WERI-Rb-1 (cell line): ENCODE results near the gene ARL4C.

Experiments
- DNase-seq: peaks from one replicate; pipeline ENCODE4 v3.0.0-alpha.2; 2020
- H3K27ac ChIP-seq: fragments of 250-450 bp; sonication (Bioruptor Pico); 2 replicates; pipeline ENCODE4 v1.5.1; 2020; ENCODE audit warnings: mild to moderate bottlenecking, moderate library complexity
- H3K27me3 ChIP-seq: fragments of 250-450 bp; sonication (Bioruptor Pico); 2 replicates; pipeline ENCODE4 v1.5.1; 2021; ENCODE audit warnings: mild to moderate bottlenecking, low read depth, moderate library complexity; ENCODE audit not compliant: insufficient read depth, severe bottlenecking
- H3K36me3 ChIP-seq: fragments of 250-450 bp; sonication (Bioruptor Pico); 2 replicates; pipeline ENCODE4 v1.5.1; 2020; ENCODE audit warnings: mild to moderate bottlenecking, moderate library complexity
- H3K4me3 ChIP-seq: 2 replicates; pipeline ENCODE4 v1.5.1; 2011; ENCODE audit warnings: low read depth, mild to moderate bottlenecking, control low read depth, low read length
- H3K9me3 ChIP-seq: fragments of 250-450 bp; sonication (Bioruptor Pico); 2 replicates; pipeline ENCODE4 v1.5.1; 2021; ENCODE audit warnings: mild to moderate bottlenecking, moderate library complexity; ENCODE audit not compliant: severe bottlenecking
- TF ChIP-seq, protein P1 (sequence below): IDR thresholded peaks from 2 replicates; pipeline ENCODE4 v1.5.1; 2011; ENCODE audit warnings: low read depth, mild to moderate bottlenecking, control low read depth, inconsistent platforms, low read length

The ARL4C gene

DNA sequence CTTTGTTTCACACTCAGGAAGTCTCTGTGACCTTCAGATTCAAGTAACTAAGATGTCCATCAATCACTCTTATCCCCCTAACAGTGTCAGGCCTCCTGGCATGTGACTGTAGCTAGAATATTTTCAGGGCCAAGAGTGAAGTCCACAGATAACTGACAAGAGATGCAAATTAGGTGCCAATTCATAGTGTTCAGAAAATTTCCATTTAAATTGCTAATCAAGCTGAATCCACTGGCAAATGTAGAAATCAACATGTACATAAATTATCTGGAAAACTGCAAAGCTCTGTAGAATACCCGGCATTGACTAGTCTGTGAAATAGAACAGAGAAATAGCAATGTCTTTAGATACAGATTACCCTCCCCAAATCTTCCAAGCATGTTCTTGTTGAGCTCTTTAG, 38.6 kb upstream of the ARL4C start:
- no peak for DNase-seq
- Histone ChIP-seq H3K36me3 (no peaks in the 10 kb centered on the region), H3K27me3 (no peaks in the 10 kb centered on the region), H3K27ac (peak overlapping the region; percentile 91), H3K4me3 (no peak overlapping the region), H3K9me3 (peaks cover 3% of the 10 kb centered on the region)
- TF ChIP-seq, protein P1, sequence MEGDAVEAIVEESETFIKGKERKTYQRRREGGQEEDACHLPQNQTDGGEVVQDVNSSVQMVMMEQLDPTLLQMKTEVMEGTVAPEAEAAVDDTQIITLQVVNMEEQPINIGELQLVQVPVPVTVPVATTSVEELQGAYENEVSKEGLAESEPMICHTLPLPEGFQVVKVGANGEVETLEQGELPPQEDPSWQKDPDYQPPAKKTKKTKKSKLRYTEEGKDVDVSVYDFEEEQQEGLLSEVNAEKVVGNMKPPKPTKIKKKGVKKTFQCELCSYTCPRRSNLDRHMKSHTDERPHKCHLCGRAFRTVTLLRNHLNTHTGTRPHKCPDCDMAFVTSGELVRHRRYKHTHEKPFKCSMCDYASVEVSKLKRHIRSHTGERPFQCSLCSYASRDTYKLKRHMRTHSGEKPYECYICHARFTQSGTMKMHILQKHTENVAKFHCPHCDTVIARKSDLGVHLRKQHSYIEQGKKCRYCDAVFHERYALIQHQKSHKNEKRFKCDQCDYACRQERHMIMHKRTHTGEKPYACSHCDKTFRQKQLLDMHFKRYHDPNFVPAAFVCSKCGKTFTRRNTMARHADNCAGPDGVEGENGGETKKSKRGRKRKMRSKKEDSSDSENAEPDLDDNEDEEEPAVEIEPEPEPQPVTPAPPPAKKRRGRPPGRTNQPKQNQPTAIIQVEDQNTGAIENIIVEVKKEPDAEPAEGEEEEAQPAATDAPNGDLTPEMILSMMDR = no peak

DNA sequence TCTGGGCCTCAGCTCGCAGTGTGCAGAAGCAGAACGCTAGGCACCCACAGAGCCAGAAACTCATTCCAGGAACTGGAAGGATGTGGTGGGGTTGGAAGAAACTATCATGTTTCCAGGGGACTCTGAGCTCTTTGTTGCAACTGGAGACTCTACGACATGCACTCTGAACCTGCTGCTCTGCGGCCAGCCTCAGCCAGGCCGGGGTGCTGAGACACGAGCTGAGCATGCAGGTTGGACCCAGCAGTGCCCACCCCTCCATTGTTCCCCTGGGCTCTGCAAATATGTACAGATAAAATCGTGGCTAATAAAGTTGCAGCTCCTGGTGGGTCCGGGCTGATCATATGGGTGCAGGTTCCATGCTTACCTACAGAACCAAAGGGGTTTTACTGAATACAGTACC, 37.6 kb upstream of the ARL4C start:
- DNase-seq = no peak

DNA sequence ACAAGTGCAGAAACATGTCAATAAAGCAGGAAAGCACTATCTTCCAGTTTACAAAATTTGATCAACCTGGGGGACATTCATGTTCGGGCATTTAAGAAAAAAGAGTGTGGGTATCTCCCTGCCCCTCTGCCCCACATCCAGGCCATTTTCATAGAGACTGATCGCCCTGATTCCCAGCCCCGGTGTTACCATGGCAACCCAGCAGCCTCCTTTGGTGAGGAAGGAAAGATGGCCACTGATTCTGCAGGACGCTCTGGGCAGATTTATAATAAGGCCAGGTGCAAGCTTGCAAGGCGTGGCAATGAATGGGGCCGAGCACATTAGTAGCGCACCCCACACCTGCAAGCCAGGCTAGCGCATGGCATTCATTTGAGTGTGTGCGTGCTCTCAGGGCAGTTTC, 36.7 kb upstream of the ARL4C start:
- H3K4me3 ChIP-seq = no peak overlapping the region
- no peaks in the 10 kb centered on the region for H3K27me3 ChIP-seq
- H3K36me3 ChIP-seq = no peaks in the 10 kb centered on the region
- DNase-seq = no peak
- H3K27ac ChIP-seq = no peak overlapping the region
- TF ChIP-seq, protein P1 = no peak
- peaks cover 3% of the 10 kb centered on the region for H3K9me3 ChIP-seq

More for the DNA sequence above, 37.6 kb upstream of the ARL4C start:
- H3K9me3 ChIP-seq = peaks cover 3% of the 10 kb centered on the region
- H3K27ac ChIP-seq = peak overlapping the region; percentile 91
- H3K36me3 ChIP-seq = no peaks in the 10 kb centered on the region
- H3K27me3 ChIP-seq = no peaks in the 10 kb centered on the region
- no peak overlapping the region for H3K4me3 ChIP-seq
- TF ChIP-seq, protein P1 = no peak

DNA sequence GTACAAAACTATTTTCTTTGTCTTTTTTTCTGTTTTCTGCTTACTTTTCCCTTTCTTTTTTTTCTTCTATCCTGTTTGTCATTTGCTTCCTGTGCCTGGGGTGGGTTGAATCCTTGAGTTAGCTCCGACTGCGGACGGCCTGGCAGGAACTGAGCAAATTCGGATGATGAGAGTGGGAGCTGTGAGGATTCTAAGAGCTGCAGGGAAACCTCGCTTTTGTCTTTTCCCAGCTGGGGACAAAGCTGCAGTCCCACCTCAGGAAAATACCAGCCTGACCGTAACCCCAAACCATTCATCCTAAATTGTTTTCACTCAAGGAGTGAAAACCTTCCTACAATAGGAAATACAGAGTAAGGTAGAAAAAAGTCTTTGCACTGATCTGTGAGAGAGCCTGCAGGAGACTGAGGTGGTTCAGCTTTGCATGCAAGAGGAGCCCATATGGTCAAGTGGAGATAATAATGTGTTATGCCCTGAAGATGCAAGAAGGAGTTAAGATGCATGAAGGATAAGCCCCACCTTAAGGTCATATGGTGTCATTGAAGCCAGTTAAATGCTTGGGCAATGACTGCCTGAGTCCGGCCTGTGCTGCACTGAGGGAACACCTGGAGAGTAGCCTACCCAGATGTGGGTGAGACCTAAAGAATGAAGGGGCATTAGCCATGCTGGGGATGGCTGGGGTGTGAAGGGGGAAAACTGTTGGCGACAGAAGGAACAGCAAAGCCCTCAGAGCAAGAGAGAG, 31.7 kb upstream of the ARL4C start:
- Histone ChIP-seq H3K27ac (peak overlapping the region; percentile 73), H3K27me3 (no peaks in the 10 kb centered on the region), H3K9me3 (peaks cover 3% of the 10 kb centered on the region), H3K4me3 (no peak overlapping the region), H3K36me3 (no peaks in the 10 kb centered on the region)
- peak; percentile 57 for DNase-seq
- TF ChIP-seq, protein P1 = peak; percentile 18; the same call in 1 of the 2 replicates

DNA sequence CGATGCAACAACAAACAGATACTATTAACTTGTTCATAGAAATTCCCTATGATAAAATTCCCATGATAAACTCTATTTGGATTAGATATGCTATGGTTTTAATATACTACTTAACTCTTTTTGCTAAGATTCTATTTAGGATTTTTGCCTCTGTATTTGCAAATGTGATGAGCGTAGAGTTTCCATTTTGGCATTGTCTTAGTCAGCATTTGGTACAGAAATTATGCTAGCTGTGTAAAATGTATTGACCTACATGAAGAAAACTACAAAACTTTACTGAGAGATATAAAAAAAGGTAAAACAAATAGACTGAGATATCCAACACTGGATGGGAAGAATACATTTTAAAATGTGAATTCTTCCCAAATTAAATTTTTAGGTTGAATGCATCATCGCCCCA, 29.8 kb upstream of the ARL4C start:
- Histone ChIP-seq H3K9me3 (peaks cover 6% of the 10 kb centered on the region), H3K4me3 (no peak overlapping the region), H3K27me3 (no peaks in the 10 kb centered on the region), H3K27ac (no peak overlapping the region), H3K36me3 (no peaks in the 10 kb centered on the region)
- TF ChIP-seq, protein P1 = no peak
- no peak for DNase-seq

DNA sequence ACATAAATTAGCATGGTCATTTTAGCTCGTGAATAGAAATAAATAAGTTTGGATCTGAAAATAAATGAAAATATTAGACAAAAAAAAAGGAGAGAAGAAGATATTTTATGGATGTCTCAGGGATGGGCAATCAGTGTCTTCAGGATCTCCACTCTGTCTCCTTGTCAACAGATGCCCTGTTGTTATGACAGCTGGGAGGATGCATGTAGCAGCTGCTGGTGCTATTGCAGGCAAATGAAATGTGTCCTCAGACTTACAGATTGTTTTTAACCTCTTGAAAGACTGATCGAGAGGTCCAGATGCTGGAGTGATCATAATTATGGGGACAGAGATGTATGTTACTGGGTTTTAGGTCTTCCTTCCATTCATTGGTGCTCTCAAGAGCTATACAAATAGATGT, 24.7 kb upstream of the ARL4C start:
- Histone ChIP-seq H3K27ac (no peak overlapping the region), H3K27me3 (no peaks in the 10 kb centered on the region), H3K9me3 (peaks cover 6% of the 10 kb centered on the region), H3K36me3 (no peaks in the 10 kb centered on the region), H3K4me3 (no peak overlapping the region)
- DNase-seq = no peak
- TF ChIP-seq, protein P1 = no peak
